ENCODE results near the gene USP35.

- TF ChIP-seq CTCF (IDR thresholded peaks at IDR 0.05; ENCODE audit: low read length), result no peak
- no peak for TF ChIP-seq EZH2 (IDR thresholded peaks at IDR 0.05; ENCODE audit: borderline replicate concordance, low read length)
These were observed 49.0 kb upstream of the USP35 start, which contains the start of gene ALG8 for GRCh38 chr11:78139422-78140391.
